HepG2 (cell line): Measurements from ENCODE around the gene AADAT. TPM values are rescaled to one million over a fixed set of nuclear protein-coding genes. Genes with fewer than 3 reads are reported as not detected.

ENCODE experiments used
- ATAC-seq: fragments of 200-7000 bp; cut with Tn5 transposase; 3 replicates; pipeline ENCODE4 v1.9.1; 2020; ENCODE audit warnings: mild to moderate bottlenecking, moderate library complexity
- BruUV-seq: library from RNA; stranded (reverse); fragments of 400-500 nt; replicated peaks from 2 replicates; lab custom pipeline; 2021; lab: Mats Ljungman, UMichigan
- CTCF ChIA-PET: fragments of 300-600 bp; formaldehyde crosslinking; extraction: SDS; loops from one replicate; lab custom pipeline; 2021; ENCODE audit warnings: low total read pairs, inconsistent platforms, low intra/inter-chr PET ratio; lab: Yijun Ruan, JAX
- POLR2A ChIA-PET: fragments of 350-600 bp; sonication (Branson Sonifier 250); formaldehyde crosslinking; loops from one replicate; lab custom pipeline; 2020; ENCODE audit warnings: antibody characterized with exemption, inconsistent platforms; lab: Yijun Ruan, JAX
- DNase-seq: peaks from one replicate; pipeline ENCODE4 v3.0.0-alpha.2; 2015; ENCODE audit warnings: low spot score
- FAIRE-seq: peaks from 3 replicates; lab custom pipeline; 2011; peaks lifted over from hg19 to GRCh38; lab: Jason Lieb, UNC
- H2AFZ ChIP-seq: one replicate; pipeline ENCODE4 v1.6.1; 2011; ENCODE audit warnings: low read length, inconsistent platforms
- H3K27ac ChIP-seq: fragments of 300-600 bp; 3 replicates; pipeline ENCODE4 v1.8.0; 2011; ENCODE audit warnings: mixed run types, mild to moderate bottlenecking, mixed read lengths, low read length, inconsistent platforms; ENCODE audit not compliant: insufficient read depth; ENCODE audit errors: extremely low read length
- H3K27me3 ChIP-seq, 2 experiments: fragments of 200-600 bp in 1 of 2; 2 replicates in 1 of 2; 3 replicates in 1 of 2; pipeline versions ENCODE4 v1.6.0 to v1.8.0; 2011; ENCODE audit warnings: low read length in 2 of 2, mild to moderate bottlenecking in 2 of 2, moderate library complexity in 2 of 2, inconsistent platforms in 1 of 2; ENCODE audit not compliant: insufficient read depth in 2 of 2, control insufficient read depth in 1 of 2
- H3K36me3 ChIP-seq, 2 experiments: fragments of 200-600 bp in 1 of 2; replicated peaks in 1 of 2; 2 replicates in 1 of 2; 3 replicates in 1 of 2; pipeline versions ENCODE4 v1.5.1 to v1.8.0; 2011; ENCODE audit warnings: low read length in 2 of 2, inconsistent platforms in 1 of 2; ENCODE audit not compliant: insufficient read depth in 2 of 2, control insufficient read depth in 1 of 2
- H3K4me1 ChIP-seq: 2 replicates; pipeline ENCODE4 v1.5.1; 2012; ENCODE audit warnings: low read length, inconsistent platforms; ENCODE audit not compliant: insufficient read depth
- H3K4me2 ChIP-seq: 2 replicates; pipeline ENCODE4 v1.6.0; 2011; ENCODE audit warnings: low read depth, low read length, inconsistent platforms
- H3K4me3 ChIP-seq, 3 experiments: fragments of 200-600 bp in 1 of 3; sonication (generic), shearing (Covaris generic) in 1 of 3; replicated peaks in 1 of 3; 2 replicates each; pipeline ENCODE4 v1.5.1; 2011 to 2016; ENCODE audit warnings: low read length in 3 of 3, inconsistent platforms in 2 of 3, low read depth in 2 of 3, mild to moderate bottlenecking in 2 of 3, control low read depth in 1 of 3, mixed read lengths in 1 of 3; ENCODE audit not compliant: insufficient read depth in 1 of 3
- H3K79me2 ChIP-seq: one replicate; pipeline ENCODE4 v1.6.1; 2011; ENCODE audit warnings: low read length, inconsistent platforms; ENCODE audit not compliant: insufficient read depth
- H3K9ac ChIP-seq: 2 replicates; pipeline ENCODE4 v1.6.0; 2011; ENCODE audit warnings: mild to moderate bottlenecking, low read depth, low read length, inconsistent platforms; ENCODE audit not compliant: insufficient read depth
- H3K9me3 ChIP-seq: 2 replicates; pipeline ENCODE4 v1.5.1; 2012; ENCODE audit warnings: mild to moderate bottlenecking, low read length
- H4K20me1 ChIP-seq: 2 replicates; pipeline ENCODE4 v1.6.0; 2011; ENCODE audit warnings: inconsistent platforms, mild to moderate bottlenecking, low read length, moderate library complexity; ENCODE audit not compliant: insufficient read depth
- EED ChIP-seq: sonication (generic); formaldehyde crosslinking; IDR thresholded peaks from 2 replicates; pipeline ENCODE4 v1.5.0; 2020; ENCODE audit warnings: mild to moderate bottlenecking, missing genetic modification reagents
- POGZ ChIP-seq: sonication (generic); formaldehyde crosslinking; IDR thresholded peaks from 2 replicates; pipeline ENCODE4 v1.4.0; 2020; ENCODE audit warnings: mild to moderate bottlenecking, missing genetic modification reagents
- RORA ChIP-seq: sonication (generic); formaldehyde crosslinking; IDR thresholded peaks from 2 replicates; pipeline ENCODE4 v1.5.0; 2020; ENCODE audit warnings: mild to moderate bottlenecking, missing genetic modification reagents, moderate library complexity
- SIN3B ChIP-seq: fragments of 150-350 bp; IDR thresholded peaks from 2 replicates; pipeline ENCODE4 v1.6.1; 2014; ENCODE audit warnings: low read length
- ZFP36L1 ChIP-seq: sonication (generic); formaldehyde crosslinking; IDR thresholded peaks from 2 replicates; pipeline ENCODE4 v1.8.0; 2022; ENCODE audit warnings: mild to moderate bottlenecking, missing genetic modification reagents, moderate library complexity
- ZNF121 ChIP-seq: sonication (generic); formaldehyde crosslinking; IDR thresholded peaks from 2 replicates; pipeline ENCODE4 v1.5.0; 2020; ENCODE audit warnings: mild to moderate bottlenecking, missing genetic modification reagents
- ZNF350 ChIP-seq: sonication (generic); formaldehyde crosslinking; IDR thresholded peaks from 2 replicates; pipeline ENCODE4 v1.4.0; 2020; ENCODE audit warnings: mild to moderate bottlenecking, low read depth, missing genetic modification reagents, borderline replicate concordance
- WGBS: methylation state at CpG from one replicate; pipeline ENCODE4 v1.1.6; 2017; ENCODE audit warnings: low lambda C conversion rate; 5-methylcytosine and 5-hydroxymethylcytosine counted together
- in situ Hi-C: cut with HindIII; loops from 2 replicates; pipeline ENCODE4 v1.10.0; 2017; ENCODE audit warnings: low pct_unique_long_range_greater_than_20kb; ENCODE audit not compliant: extremely low pct_ligation_motif_present
- intact Hi-C: fragments of 100-400 bp; cut with micrococcal nuclease; formaldehyde crosslinking; loops from one replicate; pipeline ENCODE4 v1.10.0; 2022; ENCODE audit not compliant: unreplicated experiment
- polyA plus RNA-seq, 8 experiments: library from polyadenylated mRNA; depleted of rRNA in 3 of 8; stranded (reverse) in 7 of 8; unstranded in 1 of 8; fragments of >200 nt; fragmentation: Illumina TruSeq in 4 of 8; extraction: Trizol in 4 of 8; gene quantifications; 2 replicates each; pipeline versions ENCODE4 v1.2.1 to v1.2.3, GENCODE V29; 2011 to 2016; ENCODE audit warnings: low read depth in 4 of 8, missing spikeins in 1 of 8, mixed read lengths in 1 of 8; ENCODE audit not compliant: insufficient read depth in 1 of 8
- total RNA-seq, 5 experiments: library from RNA; depleted of rRNA; stranded (reverse); fragments of >200 nt; fragmentation: Illumina TruSeq; extraction: Trizol; gene quantifications; 2 replicates each; pipeline ENCODE4 v1.2.3, GENCODE V29; 2016; ENCODE audit warnings: low read depth in 1 of 5
- TF ChIP-seq, protein P1 (sequence below): sonication (generic); formaldehyde crosslinking; IDR thresholded peaks from 2 replicates; pipeline ENCODE4 v1.4.0; 2020; ENCODE audit warnings: missing genetic modification reagents
- TF ChIP-seq, protein P2 (sequence below): sonication (generic); formaldehyde crosslinking; IDR thresholded peaks from 2 replicates; pipeline ENCODE4 v1.4.0; 2020; ENCODE audit warnings: mild to moderate bottlenecking, missing genetic modification reagents
- TF ChIP-seq, protein P3 (sequence below): IDR thresholded peaks from 2 replicates; pipeline ENCODE4 v1.6.1; 2016; ENCODE audit warnings: low read depth

AADAT gene
- total and polyA plus RNA-seq, 2 of the 13 experiments (the other 11 are each of a cell fraction or from before 2014, with no cell fraction given), result 6.1 to 9.1 TPM

DNA sequence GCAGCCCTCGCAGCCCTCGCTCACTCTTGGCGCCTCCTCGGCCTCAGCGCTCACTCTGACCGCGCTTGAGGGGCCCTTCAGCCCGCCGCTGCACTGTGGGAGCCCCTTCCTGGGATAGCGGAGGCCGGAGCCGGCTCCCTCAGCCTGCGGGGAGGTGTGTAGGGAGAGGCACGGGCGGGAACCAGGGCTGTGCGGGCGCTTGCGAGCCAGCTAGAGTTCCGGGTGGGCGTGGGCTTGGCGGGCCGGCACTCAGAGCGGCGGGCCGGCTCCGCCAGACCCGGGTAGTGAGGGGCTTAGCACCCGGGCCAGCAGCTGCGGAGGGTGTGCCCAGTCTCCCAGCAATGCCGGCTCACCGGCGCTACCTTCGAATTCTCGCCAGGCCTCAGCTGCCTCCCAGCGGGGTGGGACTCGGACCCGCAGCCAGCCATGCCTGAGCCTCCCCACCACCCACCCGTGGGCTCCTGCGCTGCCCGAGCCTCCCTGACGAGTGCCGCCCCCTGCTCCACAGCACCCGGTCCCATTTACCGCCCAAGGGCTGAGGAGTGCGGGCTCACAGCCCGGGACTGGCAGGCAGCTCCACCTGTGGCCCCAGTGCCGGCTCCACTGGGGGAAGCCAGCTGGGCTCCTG, 1.4 kb upstream of the AADAT start:
- FAIRE-seq (no peak), DNase-seq (no peak), ATAC-seq (no peak)
- intact Hi-C loops (no loop called here), in situ Hi-C loops (loop anchor here (25.0 kb wide), 1 partner anchor 479 kb away; the partner anchor contains the start of genes CLCN3 and NEK1)
- 83% methylated on average over 34 of the region's 47 CpGs for WGBS
- H3K27me3 ChIP-seq, result no peaks in the 10 kb centered on the region
- H4K20me1 ChIP-seq, result no peaks in the 10 kb centered on the region
- CTCF ChIA-PET, result interaction anchor here (2.1 kb wide), 1 partner anchor 281 kb away, joined by 14 read pairs; no protein-coding TSS in a partner anchor
- no peaks in the 10 kb centered on the region for H3K9me3 ChIP-seq
- H3K79me2 ChIP-seq, result no peaks in the 10 kb centered on the region
- peaks cover 45% of the 10 kb centered on the region for H3K4me1 ChIP-seq
- POLR2A ChIA-PET, result interaction anchor here (1.3 to 2.2 kb wide), 2 partner anchors 10 to 11 kb away, joined by 3 to 5 read pairs; no protein-coding TSS in a partner anchor
- BruUV-seq, result no TSS peak
- H3K36me3 ChIP-seq, result peaks cover 2 to 8% of the 10 kb centered on the region in 2 experiments; a peak in 1 of 5 replicates
- no peak overlapping the region for H3K4me3 ChIP-seq
- H2AFZ ChIP-seq, result no peak overlapping the region
- H3K4me2 ChIP-seq, result peak overlapping the region; percentile 99; the same call in 1 of the 2 replicates
- H3K9ac ChIP-seq, result no peak overlapping the region
- no peak overlapping the region for H3K27ac ChIP-seq
- TF ChIP-seq, protein P1, sequence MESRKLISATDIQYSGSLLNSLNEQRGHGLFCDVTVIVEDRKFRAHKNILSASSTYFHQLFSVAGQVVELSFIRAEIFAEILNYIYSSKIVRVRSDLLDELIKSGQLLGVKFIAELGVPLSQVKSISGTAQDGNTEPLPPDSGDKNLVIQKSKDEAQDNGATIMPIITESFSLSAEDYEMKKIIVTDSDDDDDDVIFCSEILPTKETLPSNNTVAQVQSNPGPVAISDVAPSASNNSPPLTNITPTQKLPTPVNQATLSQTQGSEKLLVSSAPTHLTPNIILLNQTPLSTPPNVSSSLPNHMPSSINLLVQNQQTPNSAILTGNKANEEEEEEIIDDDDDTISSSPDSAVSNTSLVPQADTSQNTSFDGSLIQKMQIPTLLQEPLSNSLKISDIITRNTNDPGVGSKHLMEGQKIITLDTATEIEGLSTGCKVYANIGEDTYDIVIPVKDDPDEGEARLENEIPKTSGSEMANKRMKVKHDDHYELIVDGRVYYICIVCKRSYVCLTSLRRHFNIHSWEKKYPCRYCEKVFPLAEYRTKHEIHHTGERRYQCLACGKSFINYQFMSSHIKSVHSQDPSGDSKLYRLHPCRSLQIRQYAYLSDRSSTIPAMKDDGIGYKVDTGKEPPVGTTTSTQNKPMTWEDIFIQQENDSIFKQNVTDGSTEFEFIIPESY (CRISPR knock-in tag), result peak; percentile 74
- TF ChIP-seq SIN3B, result no peak

GRCh38 chr4:170090352-170091052, 746 bp upstream of the AADAT start:
- H3K36me3 ChIP-seq, result peaks cover 2 to 8% of the 10 kb centered on the region in 2 experiments; a peak in 1 of 5 replicates
- no peak for ATAC-seq
- DNase-seq, result no peak
- no peak overlapping the region for H3K27ac ChIP-seq
- ChIA-PET CTCF (interaction anchor here (2.1 kb wide), 1 partner anchor 281 kb away, joined by 14 read pairs; no protein-coding TSS in a partner anchor), POLR2A (interaction anchor here (1.3 to 2.2 kb wide), 2 partner anchors 9 to 12 kb away, joined by 3 to 5 read pairs; no protein-coding TSS in a partner anchor)
- no peaks in the 10 kb centered on the region for H3K27me3 ChIP-seq
- peaks cover 45% of the 10 kb centered on the region for H3K4me1 ChIP-seq
- H4K20me1 ChIP-seq, result no peaks in the 10 kb centered on the region
- WGBS, result 4% methylated on average over 9 of the region's 9 CpGs
- H3K9ac ChIP-seq, result peak overlapping the region; percentile 76; the same call in 1 of the 2 replicates
- H2AFZ ChIP-seq, result no peak overlapping the region
- H3K79me2 ChIP-seq, result no peaks in the 10 kb centered on the region
- H3K9me3 ChIP-seq, result no peaks in the 10 kb centered on the region
- BruUV-seq, result no TSS peak
- peak overlapping the region; percentile 99 for H3K4me2 ChIP-seq
- intact Hi-C loops (loop anchor here (1.0 kb wide), 1 partner anchor 280 kb away; no protein-coding TSS in a partner anchor), in situ Hi-C loops (loop anchor here (25.0 kb wide), 1 partner anchor 478 kb away; the partner anchor contains the start of genes CLCN3 and NEK1)
- no peak for FAIRE-seq
- H3K4me3 ChIP-seq, result peak overlapping the region in 2 of 3 experiments; percentile 63 to 81; a peak in 4 of 6 replicates
- TF ChIP-seq ZFP36L1 (CRISPR knock-in tag) (no peak), RORA (CRISPR knock-in tag) (no peak), EED (CRISPR knock-in tag) (no peak), ZNF350 (CRISPR knock-in tag) (0 out of 2 replicates have a peak, but pooled peaks have one; percentile 1), POGZ (peak; percentile 1; the same call in 1 of the 2 replicates), ZNF121 (CRISPR knock-in tag) (no peak)
- TF ChIP-seq, protein P2, sequence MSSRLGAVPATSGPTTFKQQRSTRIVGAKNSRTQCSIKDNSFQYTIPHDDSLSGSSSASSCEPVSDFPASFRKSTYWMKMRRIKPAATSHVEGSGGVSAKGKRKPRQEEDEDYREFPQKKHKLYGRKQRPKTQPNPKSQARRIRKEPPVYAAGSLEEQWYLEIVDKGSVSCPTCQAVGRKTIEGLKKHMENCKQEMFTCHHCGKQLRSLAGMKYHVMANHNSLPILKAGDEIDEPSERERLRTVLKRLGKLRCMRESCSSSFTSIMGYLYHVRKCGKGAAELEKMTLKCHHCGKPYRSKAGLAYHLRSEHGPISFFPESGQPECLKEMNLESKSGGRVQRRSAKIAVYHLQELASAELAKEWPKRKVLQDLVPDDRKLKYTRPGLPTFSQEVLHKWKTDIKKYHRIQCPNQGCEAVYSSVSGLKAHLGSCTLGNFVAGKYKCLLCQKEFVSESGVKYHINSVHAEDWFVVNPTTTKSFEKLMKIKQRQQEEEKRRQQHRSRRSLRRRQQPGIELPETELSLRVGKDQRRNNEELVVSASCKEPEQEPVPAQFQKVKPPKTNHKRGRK, result no peak
- TF ChIP-seq, protein P3, sequence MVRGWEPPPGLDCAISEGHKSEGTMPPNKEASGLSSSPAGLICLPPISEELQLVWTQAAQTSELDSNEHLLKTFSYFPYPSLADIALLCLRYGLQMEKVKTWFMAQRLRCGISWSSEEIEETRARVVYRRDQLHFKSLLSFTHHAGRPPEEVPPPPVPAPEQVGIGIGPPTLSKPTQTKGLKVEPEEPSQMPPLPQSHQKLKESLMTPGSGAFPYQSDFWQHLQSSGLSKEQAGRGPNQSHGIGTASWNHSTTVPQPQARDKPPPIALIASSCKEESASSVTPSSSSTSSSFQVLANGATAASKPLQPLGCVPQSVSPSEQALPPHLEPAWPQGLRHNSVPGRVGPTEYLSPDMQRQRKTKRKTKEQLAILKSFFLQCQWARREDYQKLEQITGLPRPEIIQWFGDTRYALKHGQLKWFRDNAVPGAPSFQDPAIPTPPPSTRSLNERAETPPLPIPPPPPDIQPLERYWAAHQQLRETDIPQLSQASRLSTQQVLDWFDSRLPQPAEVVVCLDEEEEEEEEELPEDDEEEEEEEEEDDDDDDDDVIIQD (CRISPR knock-in tag), result no peak
